Stimulated activated naive CD8-positive, alpha-beta T cell treated with anti-CD3 and anti-CD28 coated beads, Interleukin-15, amount 100 ng/mL, for 72 hours (primary cell): ENCODE results near the gene VPS13D.
A peak's percentile ranks its signal among the peaks of the same experiment; 100 is the strongest.

Experiments
- ATAC-seq: fragments of 150-1000 bp; cut with Tn5 transposase; 2 replicates; pipeline ENCODE4 v1.10.0; 2021; ENCODE audit warnings: mild to moderate bottlenecking, moderate library complexity
- DNase-seq, 2 donors: peaks; one replicate each; pipeline ENCODE4 v3.0.0; 2021 to 2022
- H3K27ac Mint-ChIP-seq, 2 donors: one replicate each; pipeline ENCODE4 v1.8.0; 2022; ENCODE audit warnings: mild to moderate bottlenecking in 2 of 2, mixed read lengths in 2 of 2, moderate library complexity in 2 of 2
- H3K27me3 Mint-ChIP-seq: one replicate; pipeline ENCODE4 v1.8.0; 2022; ENCODE audit warnings: mixed read lengths
- H3K4me1 Mint-ChIP-seq: one replicate; pipeline ENCODE4 v1.8.0; 2022; ENCODE audit warnings: mild to moderate bottlenecking, mixed read lengths
- H3K4me3 Mint-ChIP-seq, 2 donors: one replicate each; pipeline ENCODE4 v1.8.0; 2022; ENCODE audit warnings: mild to moderate bottlenecking in 2 of 2, mixed read lengths in 2 of 2, moderate library complexity in 1 of 2
- H3K9me3 Mint-ChIP-seq, 2 donors: one replicate each; pipeline ENCODE4 v1.8.0; 2022; ENCODE audit warnings: mixed read lengths in 2 of 2

Gene VPS13D

DNA sequence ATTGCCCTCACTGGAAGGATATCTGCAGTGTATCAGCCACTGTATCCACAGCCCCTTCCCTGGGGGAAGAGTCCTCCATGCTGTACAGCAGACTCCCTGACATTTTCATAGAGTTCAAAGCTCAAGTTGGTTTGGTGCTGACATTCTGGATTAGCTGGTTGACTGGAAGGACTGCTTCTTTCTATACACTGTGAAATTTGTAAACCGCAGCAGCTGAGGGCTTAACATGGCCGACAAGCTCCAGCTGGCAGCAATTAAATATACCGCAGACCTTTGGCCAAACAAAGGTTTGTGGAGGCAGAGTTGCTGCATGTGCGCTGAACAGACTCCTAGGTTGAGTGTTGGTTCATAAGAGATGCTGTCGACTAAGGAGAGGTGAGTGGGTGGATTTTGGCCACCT lies 261.8 kb downstream of the VPS13D start:
- Mint-ChIP-seq H3K9me3 (no peaks in the 10 kb centered on the region), H3K27ac (no peak overlapping the region), H3K4me3 (no peak overlapping the region), H3K4me1 (peaks cover 16% of the 10 kb centered on the region), H3K27me3 (no peaks in the 10 kb centered on the region)
- DNase-seq: no peak
- no peak for ATAC-seq

DNA sequence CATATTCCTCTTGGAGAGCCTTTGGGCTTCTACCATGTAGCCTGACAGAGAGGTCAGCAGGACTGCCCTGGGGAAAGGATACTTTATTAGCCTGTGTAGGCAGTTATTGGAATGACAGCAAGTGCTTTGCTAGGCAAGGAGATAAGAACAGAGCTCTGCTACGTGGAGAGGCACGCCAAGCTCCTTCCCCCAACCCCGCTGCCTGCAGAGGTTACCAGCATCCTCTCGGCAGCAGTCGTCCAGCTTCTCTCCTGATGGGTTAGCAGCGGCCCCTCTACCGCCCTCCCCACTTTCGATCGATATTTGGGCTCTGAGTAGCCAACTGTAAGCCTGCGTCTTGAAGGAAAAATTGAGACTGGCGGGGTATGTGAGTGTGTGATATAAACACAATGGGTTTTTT lies 265.9 kb downstream of the VPS13D start:
- H3K4me1 Mint-ChIP-seq: peaks cover 23% of the 10 kb centered on the region
- DNase-seq (no peak), ATAC-seq (no peak)
- no peak overlapping the region for H3K4me3 Mint-ChIP-seq
- no peaks in the 10 kb centered on the region for H3K9me3 Mint-ChIP-seq
- no peaks in the 10 kb centered on the region for H3K27me3 Mint-ChIP-seq
- H3K27ac Mint-ChIP-seq: peak overlapping the region in 1 of 2 donors; percentile 19

DNA sequence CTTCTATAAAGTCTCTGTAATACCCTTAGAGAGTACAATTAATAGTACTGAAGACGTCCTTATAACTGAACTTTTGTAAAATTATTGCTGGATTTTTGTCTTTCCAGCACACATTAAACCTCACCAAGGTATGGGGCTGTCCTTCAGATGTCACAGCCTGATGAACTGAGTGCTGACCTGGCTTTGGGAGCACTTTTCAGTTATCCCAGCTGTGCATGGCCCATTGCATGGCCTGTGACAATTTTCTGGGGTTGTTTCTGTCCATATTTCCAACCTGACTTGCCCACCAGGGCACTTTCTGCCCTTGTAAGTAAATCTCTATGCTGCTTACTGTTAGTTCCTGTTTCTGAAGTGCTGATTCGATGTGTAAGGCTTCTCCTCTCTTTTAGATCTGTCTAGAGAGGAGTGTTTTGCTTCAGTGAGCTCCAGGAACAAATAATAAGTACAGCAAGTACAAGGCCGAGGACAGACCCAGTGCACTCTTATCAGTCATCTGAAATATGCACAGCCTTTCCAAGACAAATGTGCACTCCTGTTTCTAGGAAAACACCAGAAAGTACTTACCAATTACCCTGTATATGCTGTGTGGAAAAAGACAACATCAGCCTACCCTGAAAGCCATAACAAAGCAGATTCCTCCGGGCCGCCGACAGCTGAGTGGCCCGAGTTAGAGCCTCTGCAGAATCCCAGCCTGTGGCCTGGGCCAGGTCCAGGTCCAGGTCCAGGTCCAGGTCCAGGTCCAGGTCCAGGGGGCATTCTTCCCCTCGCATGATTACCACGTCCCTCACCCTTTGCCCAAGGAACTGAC lies 266.5 kb downstream of the VPS13D start:
- Mint-ChIP-seq H3K27ac (peak overlapping the region in 1 of 2 donors; percentile 19), H3K27me3 (no peaks in the 10 kb centered on the region), H3K9me3 (no peaks in the 10 kb centered on the region), H3K4me3 (no peak overlapping the region), H3K4me1 (peaks cover 24% of the 10 kb centered on the region)
- no peak for DNase-seq
- no peak for ATAC-seq

DNA sequence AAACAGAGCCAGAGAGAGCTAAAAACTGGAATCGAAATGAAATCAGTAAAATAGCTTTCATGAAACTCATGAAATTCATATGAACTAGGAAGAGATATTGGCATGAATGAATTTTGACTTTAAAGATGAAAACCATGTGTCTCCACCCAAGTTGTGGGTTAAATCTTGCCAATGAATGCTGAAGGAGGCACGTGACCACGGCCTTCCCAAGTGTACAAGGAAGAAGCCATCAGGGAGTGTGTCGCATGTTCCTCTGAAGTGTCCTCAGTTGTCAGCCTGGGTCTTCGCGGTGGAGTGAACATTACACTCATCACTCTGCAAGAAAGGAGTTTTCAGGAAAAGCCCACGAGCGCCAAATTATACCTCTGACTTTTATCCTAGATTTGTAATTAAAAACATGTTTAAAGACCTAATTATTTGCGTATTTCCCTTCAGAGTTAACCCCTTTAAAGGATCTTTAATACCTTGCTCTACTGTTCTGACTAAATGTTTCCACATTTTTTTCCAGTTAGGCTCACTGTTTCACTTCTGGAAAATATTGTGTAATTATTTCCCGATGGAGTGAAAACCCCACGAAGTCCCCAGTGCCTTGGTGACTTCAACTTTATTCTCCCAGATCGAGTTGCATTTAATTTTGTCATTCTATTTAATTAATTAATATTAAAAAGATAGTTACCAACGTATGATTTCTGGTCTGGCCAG lies 269.9 kb downstream of the VPS13D start:
- ATAC-seq: no peak
- DNase-seq: no peak
- H3K27ac Mint-ChIP-seq: no peak overlapping the region

DNA sequence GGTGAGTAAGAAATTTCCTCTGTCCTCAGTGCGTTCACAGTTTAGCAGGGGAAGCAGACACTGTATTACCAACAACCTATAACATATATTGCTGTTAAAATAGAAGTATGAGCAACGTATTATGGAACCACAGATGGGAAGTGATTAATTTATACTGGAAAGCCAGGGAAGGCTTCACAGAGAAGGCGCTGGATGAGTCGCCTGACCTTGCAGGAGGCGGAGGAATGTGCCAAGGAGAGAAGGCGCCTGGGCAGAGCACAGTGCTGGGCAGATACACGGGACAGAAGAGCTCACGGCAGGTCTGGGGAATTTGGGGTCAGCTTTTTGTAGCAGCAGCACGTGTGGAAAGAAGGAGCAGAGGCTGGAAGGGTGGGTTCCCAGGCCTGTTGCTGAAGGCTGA lies 271.8 kb downstream of the VPS13D start:
- Mint-ChIP-seq H3K27me3 (no peaks in the 10 kb centered on the region), H3K27ac (peak overlapping the region in 1 of 2 donors; percentile 97), H3K9me3 (no peaks in the 10 kb centered on the region), H3K4me3 (peak overlapping the region; percentile 22 to 40), H3K4me1 (peaks cover 58% of the 10 kb centered on the region)
- DNase-seq: no peak
- no peak for ATAC-seq

More for the DNA sequence above, 269.9 kb downstream of the VPS13D start:
- no peak overlapping the region for H3K4me3 Mint-ChIP-seq
- H3K4me1 Mint-ChIP-seq: peaks cover 51% of the 10 kb centered on the region
- H3K27me3 Mint-ChIP-seq: no peaks in the 10 kb centered on the region
- no peaks in the 10 kb centered on the region for H3K9me3 Mint-ChIP-seq

DNA sequence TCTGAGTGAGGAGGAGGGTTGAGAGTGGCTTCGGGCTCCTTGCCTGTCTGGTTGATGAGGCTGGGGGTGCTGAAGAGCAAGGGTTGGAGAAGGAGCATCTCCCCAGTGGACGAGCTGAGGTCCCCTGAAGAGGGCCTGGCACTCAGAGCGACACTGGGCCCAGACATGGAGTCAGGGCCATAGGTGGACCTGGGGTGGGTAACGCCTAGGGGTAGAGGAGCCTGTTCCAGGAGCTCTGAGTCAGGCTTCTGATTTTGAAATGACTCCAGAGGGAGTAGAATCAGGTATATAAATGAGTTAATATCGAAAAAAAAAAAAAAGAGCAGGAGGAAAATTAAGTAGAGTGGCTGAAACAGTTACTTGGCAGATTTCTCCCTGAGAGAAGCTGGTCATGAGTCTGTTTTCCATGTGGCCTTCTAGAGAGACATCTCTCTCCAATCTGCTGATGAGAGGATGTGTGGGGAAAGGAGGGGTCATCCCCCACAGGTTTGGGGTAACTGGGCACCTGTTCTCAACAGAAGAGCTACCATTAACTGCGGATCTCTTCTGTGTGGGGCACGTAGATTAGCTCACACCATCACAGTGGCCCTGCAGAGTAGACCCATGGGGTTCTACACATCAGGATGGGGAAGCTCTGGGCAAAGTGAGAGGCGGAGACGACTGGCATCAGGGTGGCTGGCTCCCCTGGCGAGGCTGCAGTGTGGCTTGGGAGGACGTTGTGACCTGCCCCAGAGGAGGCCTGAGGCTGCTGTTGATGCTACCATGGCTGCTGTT lies 272.7 kb downstream of the VPS13D start:
- H3K4me3 Mint-ChIP-seq: peak overlapping the region; percentile 40 to 52
- ATAC-seq (peak; percentile 94), DNase-seq (peak in 1 of 2 donors; percentile 31)
- no peaks in the 10 kb centered on the region for H3K9me3 Mint-ChIP-seq
- H3K27ac Mint-ChIP-seq: peak overlapping the region; percentile 51 to 97
- H3K4me1 Mint-ChIP-seq: peaks cover 64% of the 10 kb centered on the region
- no peaks in the 10 kb centered on the region for H3K27me3 Mint-ChIP-seq

DNA sequence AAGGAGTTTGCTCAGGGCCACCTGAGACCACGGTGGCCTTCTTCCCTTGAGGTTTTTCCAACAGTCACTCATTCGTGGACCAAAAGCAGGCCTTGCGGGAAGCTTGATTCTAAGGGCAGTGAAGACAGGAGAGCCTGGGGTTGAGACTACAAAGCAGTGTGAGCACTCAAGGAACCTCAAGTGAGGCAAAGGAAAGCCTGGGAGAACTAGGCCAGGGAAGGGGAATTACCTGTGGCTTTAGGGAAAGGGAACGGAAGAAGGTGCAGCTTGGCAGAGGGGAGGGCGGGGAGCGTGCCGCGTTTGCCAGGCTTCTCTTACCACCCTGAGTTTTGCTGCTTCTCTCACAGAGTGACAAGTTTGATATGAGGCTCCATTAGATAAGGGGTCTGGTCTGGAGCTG lies 273.9 kb downstream of the VPS13D start:
- H3K9me3 Mint-ChIP-seq: no peaks in the 10 kb centered on the region
- peaks cover 76% of the 10 kb centered on the region for H3K4me1 Mint-ChIP-seq
- H3K27me3 Mint-ChIP-seq: no peaks in the 10 kb centered on the region
- no peak overlapping the region for H3K4me3 Mint-ChIP-seq
- peak overlapping the region in 1 of 2 donors; percentile 20 for H3K27ac Mint-ChIP-seq
- DNase-seq: no peak
- no peak for ATAC-seq

DNA sequence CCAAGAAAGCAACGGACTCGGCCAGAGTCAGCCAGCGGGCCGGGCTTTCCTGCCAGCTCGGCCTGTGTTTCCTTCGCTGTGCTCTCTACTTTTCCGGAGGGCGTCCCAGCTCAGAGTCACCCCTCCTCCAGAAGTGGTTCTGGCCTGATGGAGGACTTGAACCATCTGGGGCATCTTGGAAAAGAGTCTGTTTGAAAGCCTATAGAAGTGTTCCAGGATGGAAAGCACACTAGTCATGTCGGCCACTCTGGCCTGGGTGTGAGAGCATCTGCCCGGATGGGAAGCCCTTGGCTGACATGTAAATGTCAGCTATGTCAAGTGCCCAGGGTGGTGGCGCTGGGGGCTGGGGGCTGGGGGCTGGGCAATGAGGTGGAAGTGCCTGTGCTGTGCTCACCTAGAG lies 274.8 kb downstream of the VPS13D start:
- peak overlapping the region in 1 of 2 donors; percentile 19 for H3K27ac Mint-ChIP-seq

DNA sequence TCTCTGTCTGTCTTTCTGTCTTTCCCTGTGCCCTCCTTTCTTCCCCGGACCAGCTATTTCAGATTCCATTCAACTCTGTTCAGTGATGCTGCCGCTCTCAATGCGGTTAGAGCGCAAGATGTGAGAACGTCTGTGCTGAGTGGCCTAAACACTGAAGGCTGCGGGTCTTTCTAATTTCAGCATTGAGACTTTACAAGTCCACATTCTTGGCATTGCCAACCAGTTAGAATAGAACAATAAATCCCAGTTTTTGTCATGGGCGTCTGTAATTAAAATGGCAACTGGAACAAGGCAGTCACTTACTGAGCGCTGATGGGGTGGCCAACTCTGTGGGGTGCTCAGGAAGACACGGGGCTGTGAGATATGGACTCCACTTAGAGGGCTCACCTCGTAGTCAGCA lies 275.4 kb downstream of the VPS13D start:
- Mint-ChIP-seq H3K4me1 (peaks cover 80% of the 10 kb centered on the region), H3K9me3 (no peaks in the 10 kb centered on the region), H3K4me3 (no peak overlapping the region), H3K27ac (no peak overlapping the region), H3K27me3 (no peaks in the 10 kb centered on the region)
- ATAC-seq (no peak), DNase-seq (no peak)

More for the DNA sequence above, 274.8 kb downstream of the VPS13D start:
- Mint-ChIP-seq H3K4me1 (peaks cover 80% of the 10 kb centered on the region), H3K4me3 (no peak overlapping the region), H3K9me3 (no peaks in the 10 kb centered on the region), H3K27me3 (no peaks in the 10 kb centered on the region)
- DNase-seq: no peak
- ATAC-seq: no peak

DNA sequence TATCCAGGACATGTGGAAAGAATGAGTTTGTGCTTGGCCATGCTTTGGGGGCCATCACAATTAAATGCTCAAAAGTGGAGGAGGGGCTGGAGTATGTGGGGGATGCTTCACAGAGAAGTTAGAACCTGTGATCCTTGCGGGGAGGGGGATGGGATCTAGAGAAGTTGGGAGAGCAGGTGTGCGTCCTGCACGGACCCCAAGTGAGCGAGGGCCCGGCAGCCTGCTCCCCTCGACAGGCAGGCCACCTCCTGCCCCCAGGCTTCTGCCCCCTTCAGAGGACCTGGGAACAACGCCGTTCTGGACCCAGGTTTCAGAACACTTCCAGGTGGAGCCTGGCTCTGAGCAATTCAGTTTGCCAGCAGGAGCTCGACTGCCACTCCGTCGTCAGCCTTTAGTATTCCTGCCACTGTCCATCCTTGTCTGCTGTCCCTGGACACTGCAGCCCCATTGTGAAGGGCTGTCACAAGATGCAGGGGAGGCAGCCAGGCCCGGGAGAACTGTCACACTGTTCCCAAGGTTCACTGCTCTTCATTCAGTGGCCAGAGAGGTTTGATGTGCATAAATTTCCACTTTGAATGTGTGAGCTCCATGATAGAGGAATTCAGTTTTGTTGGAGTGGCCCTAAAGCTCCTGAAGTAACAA lies 275.9 kb downstream of the VPS13D start:
- Mint-ChIP-seq H3K27me3 (no peaks in the 10 kb centered on the region), H3K27ac (peak overlapping the region in 1 of 2 donors; percentile 78), H3K4me1 (peaks cover 85% of the 10 kb centered on the region), H3K4me3 (no peak overlapping the region), H3K9me3 (no peaks in the 10 kb centered on the region)
- DNase-seq (no peak), ATAC-seq (no peak)

DNA sequence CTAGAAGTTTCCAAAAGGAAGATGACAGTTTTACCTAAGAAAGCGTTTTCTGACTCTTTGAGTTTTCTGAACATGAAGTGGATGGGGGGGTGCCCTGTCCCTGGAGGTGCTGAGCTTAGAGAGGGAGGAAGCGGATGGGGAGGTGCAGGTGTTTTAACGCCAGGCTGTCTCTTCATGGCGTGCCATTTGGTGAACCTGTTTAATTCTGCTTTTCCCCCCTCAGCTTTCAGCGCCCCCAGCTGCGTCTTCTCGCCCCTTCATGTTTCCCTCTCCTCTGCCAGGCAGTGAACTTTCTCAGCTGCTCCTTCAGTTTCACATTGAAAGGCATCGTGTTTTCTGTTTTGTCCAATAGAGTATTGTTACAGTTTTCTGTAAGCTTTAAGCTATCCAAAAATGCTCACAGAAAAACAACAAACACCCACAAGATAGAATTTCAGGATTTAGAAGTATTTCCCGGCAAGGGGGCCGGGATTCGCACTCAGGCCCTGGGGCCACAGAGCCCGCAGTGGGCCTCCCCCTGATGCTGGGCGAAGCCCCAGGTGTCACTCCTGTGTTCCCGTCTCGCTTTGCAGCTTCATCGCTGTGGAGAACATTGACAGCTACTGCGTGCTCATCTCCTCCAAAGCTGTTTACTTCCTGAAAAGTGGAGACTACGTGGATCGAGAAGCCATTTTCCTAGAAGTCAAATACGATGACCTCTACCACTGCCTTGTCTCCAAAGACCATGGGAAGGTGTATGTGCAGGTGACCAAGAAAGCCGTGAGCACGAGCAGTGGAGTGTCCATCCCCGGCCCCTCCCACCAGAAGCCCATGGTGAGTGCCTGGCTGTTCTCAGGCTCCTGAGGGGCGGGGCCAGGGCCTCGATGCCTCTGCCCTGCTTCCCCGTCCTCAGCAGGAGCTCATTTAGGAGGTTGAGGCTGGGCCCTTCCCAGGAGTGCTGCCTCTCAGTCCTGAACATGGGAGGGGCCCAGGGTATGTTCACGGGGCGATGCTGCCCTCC lies 276.8 kb downstream of the VPS13D start:
- DNase-seq (no peak), ATAC-seq (no peak)
- H3K4me3 Mint-ChIP-seq: no peak overlapping the region
- H3K4me1 Mint-ChIP-seq: peaks cover 89% of the 10 kb centered on the region
- no peaks in the 10 kb centered on the region for H3K9me3 Mint-ChIP-seq
- H3K27me3 Mint-ChIP-seq: no peaks in the 10 kb centered on the region
- peak overlapping the region; percentile 72 to 85 for H3K27ac Mint-ChIP-seq

DNA sequence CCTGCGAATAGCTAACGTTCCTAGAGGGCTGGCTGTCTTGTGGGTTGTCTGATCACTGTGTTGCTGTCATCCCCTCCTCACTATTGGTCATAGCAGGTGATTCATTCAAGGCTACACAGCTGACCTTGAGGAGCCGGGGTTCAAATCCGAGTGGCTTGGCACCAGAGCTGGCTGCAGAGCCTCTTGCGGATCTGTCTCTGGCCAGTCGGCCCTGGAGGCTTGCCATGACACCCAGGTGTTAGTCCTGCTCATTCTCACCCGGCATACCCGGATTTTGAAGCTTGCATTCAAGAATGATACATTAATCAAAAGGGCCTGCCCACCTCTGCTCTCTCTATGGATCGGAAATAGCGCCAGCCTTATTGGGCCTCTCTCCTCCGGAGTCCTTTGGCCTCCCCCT lies 277.8 kb downstream of the VPS13D start:
- Mint-ChIP-seq H3K9me3 (peaks cover 0 to under 1% of the 10 kb centered on the region in 2 donors), H3K27me3 (no peaks in the 10 kb centered on the region), H3K4me3 (no peak overlapping the region), H3K4me1 (peaks cover 88% of the 10 kb centered on the region), H3K27ac (peak overlapping the region in 1 of 2 donors; percentile 34)
- no peak for DNase-seq
- ATAC-seq: no peak

DNA sequence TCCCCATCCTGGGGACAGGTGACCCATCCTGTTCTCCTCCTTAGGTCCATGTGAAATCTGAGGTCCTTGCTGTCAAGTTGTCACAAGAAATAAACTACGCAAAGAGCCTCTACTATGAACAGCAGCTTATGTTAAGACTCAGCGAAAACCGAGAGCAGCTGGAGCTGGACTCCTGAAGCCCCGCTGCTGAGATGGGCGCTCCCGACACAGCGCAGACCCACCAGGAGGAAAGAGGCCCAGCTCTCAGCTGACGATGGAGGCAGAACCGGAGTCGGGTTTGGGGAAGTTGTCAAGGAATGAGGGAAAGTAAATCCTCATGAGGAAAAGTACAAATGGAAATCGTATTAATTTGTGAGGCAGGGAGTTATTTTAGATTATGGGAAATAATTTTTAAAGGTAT lies 279.0 kb downstream of the VPS13D start:
- peak overlapping the region in 1 of 2 donors; percentile 66 for H3K4me3 Mint-ChIP-seq
- peaks cover 0 to 6% of the 10 kb centered on the region in 2 donors for H3K9me3 Mint-ChIP-seq
- no peaks in the 10 kb centered on the region for H3K27me3 Mint-ChIP-seq
- ATAC-seq (no peak), DNase-seq (no peak)
- peak overlapping the region; percentile 28 to 79 for H3K27ac Mint-ChIP-seq
- H3K4me1 Mint-ChIP-seq: peaks cover 87% of the 10 kb centered on the region

DNA sequence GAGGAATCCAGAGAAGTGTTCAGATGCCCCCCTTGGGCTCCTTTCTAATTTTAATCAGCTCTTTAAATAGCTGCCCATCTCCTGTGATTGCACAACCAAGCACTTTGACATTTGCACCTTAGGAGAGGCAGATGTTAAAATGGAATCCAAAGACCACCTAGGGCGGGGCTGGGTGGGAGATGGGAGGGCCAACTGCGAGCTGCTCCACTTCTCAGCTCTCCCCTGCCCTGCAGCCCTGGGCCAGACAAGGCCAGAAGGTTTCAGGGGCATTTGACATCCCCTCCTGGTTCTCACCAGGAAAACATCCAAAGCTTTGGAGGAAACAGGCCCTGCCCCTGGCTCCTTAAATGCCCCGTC lies 281.3 kb downstream of the VPS13D start:
- H3K4me1 Mint-ChIP-seq: peaks cover 88% of the 10 kb centered on the region
- H3K27me3 Mint-ChIP-seq: no peaks in the 10 kb centered on the region
- H3K9me3 Mint-ChIP-seq: peaks cover 0 to 6% of the 10 kb centered on the region in 2 donors
- DNase-seq: no peak
- H3K4me3 Mint-ChIP-seq: peak overlapping the region; percentile 81 to 84
- peak overlapping the region; percentile 99 to 100 for H3K27ac Mint-ChIP-seq
- ATAC-seq: no peak
